ENCODE data around the gene PTCH2. TPM values are rescaled to one million over a fixed set of nuclear protein-coding genes. Genes with fewer than 3 reads are reported as not detected.

The PTCH2 gene
- total RNA-seq: 1.5 TPM

DNA sequence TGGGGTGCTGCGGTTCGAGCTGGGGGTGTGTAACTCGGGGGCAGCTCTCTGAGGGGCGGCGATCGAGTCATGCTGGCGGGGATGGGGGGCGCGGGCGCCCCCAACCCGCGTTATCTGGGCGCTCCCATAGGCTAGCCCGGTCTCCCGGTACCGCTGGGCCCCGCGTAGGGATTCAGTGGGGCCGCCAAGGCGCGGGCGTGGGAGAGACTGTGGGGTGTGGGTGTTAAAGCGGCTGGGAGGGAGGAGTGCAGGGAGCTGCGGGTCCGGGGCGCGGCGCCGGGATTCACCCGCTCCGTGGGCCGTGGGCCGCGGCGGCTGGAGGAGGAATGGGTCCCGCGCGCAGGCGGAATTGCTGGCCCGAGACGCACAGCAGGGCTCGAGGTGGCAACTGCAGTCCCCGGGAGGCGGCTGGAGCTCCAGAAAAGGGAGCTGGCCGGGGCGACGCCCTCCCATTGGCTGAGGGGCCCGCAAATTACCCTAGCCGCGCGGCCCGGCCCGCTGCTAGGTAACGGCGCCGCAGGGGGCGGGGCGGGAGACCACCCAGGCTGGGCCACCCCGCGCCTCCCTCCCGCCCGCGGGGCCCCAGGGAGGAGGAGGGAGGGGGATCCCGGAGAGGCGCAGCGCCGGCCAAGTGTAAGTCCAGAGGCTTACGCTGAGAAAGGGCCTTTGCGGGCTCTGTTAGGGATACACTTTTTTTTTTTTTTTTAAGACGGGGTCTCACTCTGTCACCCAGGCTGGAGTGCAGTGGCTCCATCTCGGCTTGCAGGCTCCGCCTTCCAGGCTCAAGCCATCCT, at the start of gene PTCH2:
TSS of gene PTCH2 (minus strand) at position 392 of the 794 bp plus-strand sequence. CDS start at position 71, 321 bp downstream.
- DNase-seq (ENCODE audit: low spot score): peak; percentile 70

- DNase-seq (ENCODE audit: low spot score): no peak
Observed at GRCh38 chr1:44890007-44890406, 47.0 kb upstream of the PTCH2 start.

DNA sequence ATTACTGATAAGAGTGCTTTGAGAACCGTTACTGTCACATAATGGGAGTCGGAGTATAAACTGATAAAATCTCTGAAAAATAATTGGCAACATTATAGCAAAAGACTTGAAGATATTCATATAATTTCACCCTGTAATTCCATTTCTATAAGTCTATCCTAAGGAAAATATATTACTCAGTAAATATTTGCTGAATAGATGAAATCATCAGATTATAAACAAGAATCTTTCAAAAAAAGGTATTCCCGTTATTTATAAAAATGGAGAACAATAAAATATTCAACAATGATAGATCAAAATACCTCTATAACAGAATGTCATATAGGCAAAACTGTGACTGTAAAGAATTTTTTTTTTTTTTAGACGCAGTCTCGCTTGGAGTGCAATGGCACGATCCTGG, 42.4 kb upstream of the PTCH2 start:
- DNase-seq (ENCODE audit: low spot score): no peak

DNA sequence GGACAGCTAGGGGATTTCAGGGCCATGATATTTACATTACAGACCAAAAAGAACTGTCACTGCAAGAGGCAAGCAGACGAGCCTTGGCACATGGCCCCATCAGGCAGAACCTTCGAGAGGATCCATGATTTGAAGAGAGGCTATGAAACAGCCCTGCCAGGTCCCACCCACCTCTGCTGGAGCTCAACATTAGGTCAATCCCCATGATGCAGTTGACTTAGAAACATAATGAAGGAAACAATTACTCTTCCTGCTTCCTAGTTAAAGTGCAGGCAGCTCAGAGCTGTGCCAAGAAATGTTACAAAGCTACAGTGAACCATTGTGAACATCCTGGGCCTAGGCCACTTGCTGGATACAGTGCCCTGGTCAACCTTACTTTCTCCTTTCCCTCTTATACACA, 41.7 kb upstream of the PTCH2 start:
- DNase-seq (ENCODE audit: low spot score): no peak

GRCh38 chr1:44881011-44881632, 38.1 kb upstream of the PTCH2 start:
- DNase-seq (ENCODE audit: low spot score): no peak

- no peak for DNase-seq (ENCODE audit: low spot score)
Observed at GRCh38 chr1:44874155-44874554, 31.1 kb upstream of the PTCH2 start.

DNA sequence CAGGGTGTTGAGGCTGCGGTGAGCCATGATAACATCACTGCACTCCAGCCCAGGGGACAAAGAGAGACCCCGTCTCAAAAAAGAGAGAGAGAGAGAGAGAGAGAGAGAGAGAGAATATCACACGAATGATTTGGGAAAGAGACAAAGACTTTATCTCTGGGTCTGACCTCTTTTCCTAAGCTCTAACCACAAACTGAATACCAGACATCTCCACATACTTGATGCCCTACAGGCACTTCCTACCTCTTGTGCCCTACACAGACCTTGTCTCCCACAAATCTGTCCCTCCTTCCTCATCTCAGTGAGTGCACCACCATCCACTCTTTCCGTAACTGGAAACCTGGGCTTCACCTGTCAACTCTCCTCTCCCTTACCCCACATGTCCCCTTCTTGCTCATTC, 27.0 kb upstream of the PTCH2 start:
- no peak for DNase-seq (ENCODE audit: low spot score)

DNA sequence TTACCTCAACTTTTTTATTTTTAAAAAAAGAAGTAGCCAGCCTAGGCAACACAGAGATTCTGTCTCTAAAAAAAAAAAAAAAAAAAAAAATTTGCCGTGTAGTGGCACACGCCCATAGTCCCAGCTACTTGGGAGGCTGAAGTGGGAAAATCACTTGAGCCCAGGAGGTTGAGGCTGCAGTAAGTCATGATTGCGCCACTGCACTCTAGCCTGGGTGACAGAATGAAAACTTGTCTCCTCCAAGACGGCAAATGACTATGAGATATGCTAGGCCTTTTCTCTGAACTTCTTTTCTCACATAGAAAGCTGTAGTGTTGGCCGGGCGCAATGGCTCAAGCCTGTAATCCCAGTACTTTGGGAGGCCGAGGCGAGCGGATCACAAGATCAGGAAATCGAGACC, 24.7 kb upstream of the PTCH2 start:
- DNase-seq (ENCODE audit: low spot score): no peak

DNA sequence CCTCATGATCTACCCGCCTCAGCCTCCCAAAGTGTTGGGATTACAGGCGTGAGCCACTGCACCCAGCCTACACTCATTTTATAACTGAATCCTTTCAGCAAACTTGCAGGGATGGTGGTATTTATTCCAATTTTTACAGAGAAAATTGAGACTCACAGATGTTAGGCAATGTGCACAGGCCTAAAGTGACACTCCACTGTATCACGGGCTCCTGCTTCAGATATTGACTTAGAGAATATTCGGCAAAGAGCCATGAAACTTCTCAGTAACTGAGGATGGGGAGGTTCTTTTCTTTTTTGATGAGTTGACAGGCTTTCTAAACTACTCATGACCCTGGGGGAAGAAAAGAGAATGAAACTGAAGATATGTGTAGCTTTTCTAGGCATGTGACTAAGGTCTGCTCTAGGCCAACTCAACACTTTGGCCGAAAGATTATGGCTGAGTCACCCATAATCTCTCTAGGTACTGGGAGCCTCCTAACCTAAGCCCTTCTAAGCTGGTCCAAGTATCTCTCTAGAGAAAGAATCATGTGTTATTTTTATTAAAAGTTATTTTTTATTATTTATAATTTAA, 19.9 kb upstream of the PTCH2 start:
- no peak for DNase-seq (ENCODE audit: low spot score)

DNA sequence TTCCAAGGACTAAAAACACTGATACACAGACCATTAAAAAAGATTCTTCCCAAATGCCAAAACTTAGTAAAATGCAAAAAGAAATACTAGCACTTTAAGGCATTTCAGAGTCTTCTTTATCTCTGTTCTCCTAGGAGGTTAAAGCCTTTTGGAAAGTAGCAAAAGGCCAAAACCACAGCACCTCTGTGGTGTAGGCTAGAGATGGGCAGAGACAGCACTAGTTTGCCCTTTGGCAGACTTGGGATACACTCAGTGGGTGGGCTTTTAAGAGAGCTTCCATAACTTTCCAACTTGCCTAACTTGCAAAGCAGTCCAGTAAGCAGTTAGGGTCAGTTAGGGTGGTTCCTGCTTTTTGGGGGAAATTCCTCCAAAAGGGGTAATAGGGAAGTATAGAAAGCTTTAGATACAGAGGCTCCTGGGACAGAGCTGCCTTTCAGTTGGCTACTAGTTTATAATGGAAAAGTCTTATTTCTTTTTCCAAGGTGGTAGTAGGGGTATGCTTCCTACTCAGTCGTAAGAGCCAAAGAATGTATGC, 17.9 kb upstream of the PTCH2 start:
- no peak for DNase-seq (ENCODE audit: low spot score)

GRCh38 chr1:44860331-44860730, 17.3 kb upstream of the PTCH2 start:
- no peak for DNase-seq (ENCODE audit: low spot score)

- DNase-seq (ENCODE audit: low spot score): no peak
Observed at GRCh38 chr1:44857446-44857845, 14.4 kb upstream of the PTCH2 start.

DNA sequence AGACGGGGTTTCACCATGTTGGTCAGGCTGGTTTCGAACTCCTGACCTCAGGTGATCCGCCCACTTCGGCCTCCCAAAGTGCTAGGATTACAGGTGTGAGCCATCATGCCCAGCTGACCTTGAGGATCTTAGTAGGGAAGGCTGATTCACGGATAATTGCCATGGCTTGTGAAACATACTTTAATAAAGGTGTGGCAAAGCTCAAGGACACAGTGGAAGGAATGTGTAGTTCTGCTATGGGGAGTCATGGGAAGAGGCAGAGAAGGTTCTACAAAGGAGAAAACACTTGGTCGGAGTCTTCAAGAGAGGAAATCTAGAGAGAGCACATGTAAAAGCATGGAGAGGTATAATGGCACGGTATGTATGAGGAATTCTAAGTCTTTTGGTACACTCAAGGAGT, 12.7 kb upstream of the PTCH2 start:
- no peak for DNase-seq (ENCODE audit: low spot score)

GRCh38 chr1:44854970-44855369, 11.9 kb upstream of the PTCH2 start:
- no peak for DNase-seq (ENCODE audit: low spot score)

DNA sequence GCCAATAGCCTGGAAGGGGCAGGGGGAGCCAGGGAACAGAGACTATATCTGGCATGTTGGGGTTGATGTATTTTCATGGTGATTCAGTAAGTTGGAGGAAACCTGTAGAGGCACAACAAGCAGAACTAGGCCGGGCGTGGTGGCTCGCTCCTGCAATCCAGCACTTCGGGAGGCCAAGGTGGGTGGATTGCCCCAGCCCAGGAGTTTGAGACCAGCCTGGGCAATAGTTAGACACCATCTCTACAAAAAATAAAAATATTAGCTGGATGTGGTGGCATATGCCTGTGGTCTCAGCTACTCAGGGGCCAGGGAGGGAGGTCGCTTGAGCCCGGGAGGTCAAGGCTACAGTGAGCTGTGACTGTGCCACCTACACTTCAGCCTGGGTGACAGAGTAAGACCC, 10.1 kb upstream of the PTCH2 start:
- no peak for DNase-seq (ENCODE audit: low spot score)

DNA sequence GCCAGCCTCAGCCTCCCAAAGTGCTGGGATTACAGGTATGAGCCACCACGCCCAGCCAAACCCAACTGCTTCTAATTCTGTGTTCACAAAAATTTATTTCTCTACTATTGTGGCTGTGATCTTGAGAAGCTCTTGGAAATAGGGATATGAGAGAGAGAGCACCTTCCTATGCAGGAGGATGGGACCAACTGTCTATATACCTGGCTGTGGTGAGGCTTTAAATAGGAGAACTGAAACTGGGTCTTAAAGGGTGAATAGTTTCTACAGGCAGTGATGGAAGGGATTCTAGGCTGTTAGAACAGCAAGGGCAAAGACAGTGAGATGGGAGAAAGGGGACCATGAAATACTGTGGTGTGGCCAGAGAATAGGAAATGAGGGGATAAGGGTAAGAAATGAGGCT, 8.3 kb upstream of the PTCH2 start:
- no peak for DNase-seq (ENCODE audit: low spot score)

GRCh38 chr1:44849575-44850132, 6.6 kb upstream of the PTCH2 start:
- no peak for DNase-seq (ENCODE audit: low spot score)

DNA sequence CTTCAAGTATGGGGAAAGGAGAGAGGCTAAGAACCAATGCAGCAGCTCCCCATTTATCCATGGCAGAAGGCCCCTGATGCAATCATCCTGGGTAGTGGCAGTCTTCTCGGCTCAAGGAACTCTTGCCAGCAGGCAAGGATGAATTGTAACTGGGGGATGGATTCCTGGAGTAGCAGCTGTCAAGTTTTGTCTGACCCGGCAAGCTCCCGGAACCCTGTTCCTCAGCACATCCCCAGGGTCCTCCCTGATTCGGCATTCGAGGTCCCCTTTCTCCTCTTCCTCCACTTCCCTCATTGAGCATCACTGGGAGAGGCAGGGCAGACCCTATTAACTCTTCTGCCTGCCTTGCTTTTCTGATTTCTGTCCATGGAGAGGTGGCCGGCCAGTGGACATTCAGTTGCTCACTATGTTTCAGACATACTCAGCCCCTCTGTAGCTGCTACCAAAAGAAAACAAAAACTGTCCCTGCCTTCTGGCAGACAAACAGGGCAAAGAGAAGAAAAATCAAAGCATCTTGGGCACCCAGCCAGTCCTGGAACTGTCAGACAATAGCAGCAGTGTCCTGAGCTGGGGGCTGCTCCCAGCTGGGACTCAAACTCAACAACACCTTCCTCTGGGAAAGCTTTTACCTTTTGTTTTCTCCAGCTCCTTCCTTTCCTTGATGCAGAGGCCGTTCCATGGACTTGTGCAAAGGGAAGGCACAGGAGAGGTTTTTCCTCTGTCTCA, 5.6 kb upstream of the PTCH2 start:
- DNase-seq (ENCODE audit: low spot score): no peak

DNA sequence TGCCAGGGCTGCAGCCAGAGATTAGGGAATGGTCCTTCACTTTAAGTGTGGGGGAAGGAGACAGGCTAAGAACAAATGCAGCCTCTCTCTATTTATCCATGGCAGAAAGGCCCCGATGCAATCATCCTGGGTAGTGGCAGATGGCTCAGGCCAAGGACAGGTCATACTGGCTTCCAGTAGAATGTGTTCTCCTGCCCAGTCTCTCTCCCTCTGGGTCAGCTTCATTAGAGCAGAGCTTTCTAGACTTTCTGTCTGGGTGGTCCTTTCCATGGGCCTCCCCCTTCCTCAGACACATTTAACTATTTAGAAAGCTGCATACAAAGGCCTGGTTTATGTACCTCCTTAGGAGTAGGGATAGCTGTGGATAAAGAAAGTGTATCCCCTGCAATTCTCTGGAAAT, 4.8 kb upstream of the PTCH2 start:
- DNase-seq (ENCODE audit: low spot score): no peak

DNA sequence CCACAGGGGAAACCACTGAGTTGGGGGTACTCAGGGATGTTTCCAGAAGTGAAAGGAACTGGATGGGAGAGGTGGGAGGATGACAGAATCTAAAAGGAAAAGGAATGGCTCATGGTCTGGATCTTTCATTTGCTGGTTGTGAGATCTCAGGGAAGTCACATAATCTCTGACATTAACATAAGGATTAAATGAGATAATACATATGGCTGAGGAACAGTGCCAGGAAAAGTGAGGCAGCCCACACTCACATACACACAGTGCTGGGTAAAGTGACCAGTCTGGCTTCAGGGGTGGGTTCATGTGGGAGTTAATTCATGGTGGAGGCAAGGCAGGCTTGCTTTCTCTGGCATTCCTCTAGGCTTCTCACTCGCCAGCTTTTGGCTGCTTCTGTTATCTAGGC, 3.9 kb upstream of the PTCH2 start:
- DNase-seq (ENCODE audit: low spot score): no peak

- no peak for DNase-seq (ENCODE audit: low spot score)
Observed at GRCh38 chr1:44842486-44842861, 579 bp downstream of the PTCH2 start.

GRCh38 chr1:44839576-44839975, 3.5 kb downstream of the PTCH2 start:
- no peak for DNase-seq (ENCODE audit: low spot score)

All from ureter (tissue), 1 donor.